ENCODE data around the gene PTDSS2. TPM values are rescaled to one million over a fixed set of nuclear protein-coding genes. Genes with fewer than 3 reads are reported as not detected.

PTDSS2 gene
- total RNA-seq, 4 donors from 2014 or later: 23.9 to 58.3 (median 30.2) TPM

- 20% methylated on average over 43 of the region's 72 CpGs for WGBS
- Histone ChIP-seq H3K36me3 (peaks cover 22 to 41% (median 36%) of the 10 kb centered on the region in 4 donors), H3K27ac (replicated peaks in 1 of 4) (peak overlapping the region; percentile 77 to 100 (median 78)), H3K4me3 (peak overlapping the region; percentile 64 to 93 (median 66)), H3K9me3 (no peaks in the 10 kb centered on the region), H3K27me3 (no peaks in the 10 kb centered on the region), H3K4me1 (peaks cover 54 to 68% (median 60%) of the 10 kb centered on the region in 4 donors)
- no peak for DNase-seq (ENCODE audit: extremely low spot score)
- intact Hi-C loops (cut with DNase I): loop anchor here (5.0 kb wide), 1 partner anchor 52 kb away; the partner anchor contains the start of gene PTDSS2
- TF ChIP-seq POLR2AphosphoS5 (IDR thresholded peaks at IDR 0.05) (peak in 1 of 2 donors; percentile 52), POLR2A (IDR thresholded peaks at IDR 0.05; ENCODE audit: low read depth) (peak; percentile 12), CTCF (IDR thresholded peaks at IDR 0.05) (no peak), EP300 (IDR thresholded peaks at IDR 0.05) (no peak)
These were observed 54.2 kb downstream of the PTDSS2 start for GRCh38 chr11:504053-504993.

GRCh38 chr11:504994-505344 lies 54.9 kb downstream of the PTDSS2 start:
- Histone ChIP-seq H3K27me3 (no peaks in the 10 kb centered on the region), H3K36me3 (peaks cover 16 to 37% (median 35%) of the 10 kb centered on the region in 4 donors), H3K27ac (replicated peaks in 1 of 4) (peak overlapping the region; percentile 77 to 100 (median 78)), H3K4me1 (peaks cover 54 to 68% (median 60%) of the 10 kb centered on the region in 4 donors), H3K4me3 (peak overlapping the region; percentile 64 to 93 (median 66)), H3K9me3 (no peaks in the 10 kb centered on the region)
- intact Hi-C loops (cut with DNase I): loop anchor here (5.0 kb wide), 1 partner anchor 53 kb away; the partner anchor contains the start of gene PTDSS2
- TF ChIP-seq POLR2AphosphoS5 (IDR thresholded peaks at IDR 0.05) (no peak), POLR2A (IDR thresholded peaks at IDR 0.05; ENCODE audit: low read depth) (no peak), EP300 (IDR thresholded peaks at IDR 0.05) (no peak), CTCF (IDR thresholded peaks at IDR 0.05) (no peak)
- DNase-seq (ENCODE audit: extremely low spot score): no peak
- WGBS: 64% methylated on average over 7 of the region's 7 CpGs

GRCh38 chr11:506238-506994 lies 56.3 kb downstream of the PTDSS2 start:
- Histone ChIP-seq H3K4me1 (peaks cover 49 to 68% (median 60%) of the 10 kb centered on the region in 4 donors), H3K27me3 (no peaks in the 10 kb centered on the region), H3K9me3 (no peaks in the 10 kb centered on the region), H3K4me3 (peak overlapping the region; percentile 68 to 93 (median 78)), H3K36me3 (peaks cover 5 to 33% (median 29%) of the 10 kb centered on the region in 4 donors), H3K27ac (replicated peaks in 1 of 4) (peak overlapping the region; percentile 97 to 100 (median 100))
- peak; percentile 99 for DNase-seq (ENCODE audit: extremely low spot score)
- TF ChIP-seq CTCF (IDR thresholded peaks at IDR 0.05): peak in 1 of 3 experiments; percentile 20
- TF ChIP-seq EP300 (IDR thresholded peaks at IDR 0.05): peak; percentile 81
- TF ChIP-seq POLR2AphosphoS5 (IDR thresholded peaks at IDR 0.05): peak; percentile 94 to 96
- no peak for TF ChIP-seq POLR2A (IDR thresholded peaks at IDR 0.05; ENCODE audit: low read depth)
- 2% methylated on average over 23 of the region's 71 CpGs for WGBS
- intact Hi-C loops (cut with DNase I): no loop called here

- peaks cover 41 to 61% (median 55%) of the 10 kb centered on the region in 4 donors for H3K4me1 ChIP-seq
These were observed 57.1 kb downstream of the PTDSS2 start, which contains the start of gene RNH1 for GRCh38 chr11:506995-507726. Gene RNH1 (minus strand): TSS chr11:507242. CDS start chr11:502162, 5,080 bp downstream.

More at GRCh38 chr11:506995-507726, 57.1 kb downstream of the PTDSS2 start, which contains the start of gene RNH1:
- TF ChIP-seq POLR2A (IDR thresholded peaks at IDR 0.05; ENCODE audit: low read depth): peak; percentile 78
- TF ChIP-seq EP300 (IDR thresholded peaks at IDR 0.05): no peak
- TF ChIP-seq POLR2AphosphoS5 (IDR thresholded peaks at IDR 0.05): peak in 1 of 2 donors; percentile 88
- intact Hi-C loops (cut with DNase I): no loop called here
- peak within 1 kb of the TSS; percentile 97 to 100 (median 100) for H3K27ac ChIP-seq (replicated peaks in 1 of 4)
- H3K36me3 ChIP-seq: peaks cover 3 to 30% (median 23%) of the 10 kb centered on the region in 4 donors
- peak; percentile 99 for DNase-seq (ENCODE audit: extremely low spot score)
- peak within 1 kb of the TSS; percentile 68 to 93 (median 78) for H3K4me3 ChIP-seq
- H3K27me3 ChIP-seq: no peaks in the 10 kb centered on the region
- WGBS: 0% methylated on average over 5 of the region's 93 CpGs
- no peaks in the 10 kb centered on the region for H3K9me3 ChIP-seq
